Endothelial cell of umbilical vein (primary cell): ENCODE data around the gene TRAPPC10. TPM values are rescaled to one million over a fixed set of nuclear protein-coding genes. Genes with fewer than 3 reads are reported as not detected.

Experiments used
- BruUV-seq: library from RNA; stranded (reverse); fragments of 400-500 nt; replicated peaks from 2 replicates; lab custom pipeline; 2021; lab: Mats Ljungman, UMichigan
- CTCF ChIA-PET: fragments of 300-600, 350-600 bp; sonication (Branson Sonifier 250); formaldehyde crosslinking; loops from one replicate; lab custom pipeline; 2021; ENCODE audit warnings: antibody characterized with exemption, inconsistent platforms; lab: Charles Lee
- POLR2A ChIA-PET: fragments of 300-600, 350-600 bp; sonication (Branson Sonifier 250); formaldehyde crosslinking; loops from one replicate; lab custom pipeline; 2021; ENCODE audit warnings: antibody characterized with exemption, inconsistent platforms; lab: Charles Lee
- DNase-seq: peaks from one replicate; pipeline ENCODE4 v3.0.0-alpha.2; 2011; ENCODE audit warnings: low read depth, low spot score
- FAIRE-seq: peaks from 2 replicates; lab custom pipeline; 2011; peaks lifted over from hg19 to GRCh38; lab: Jason Lieb, UNC
- H2AFZ ChIP-seq: 2 replicates; pipeline ENCODE4 v1.6.0; 2012; ENCODE audit warnings: low read depth, low read length, control low read depth, inconsistent platforms
- H3K27ac ChIP-seq: 2 replicates; pipeline ENCODE4 v1.5.1; 2011; ENCODE audit warnings: low read depth, mild to moderate bottlenecking, control low read depth, low read length, moderate library complexity; ENCODE audit not compliant: insufficient read depth
- H3K27me3 ChIP-seq, 2 experiments: 2 replicates each; pipeline versions ENCODE4 v1.6.0 to v1.6.1; 2011; ENCODE audit warnings: low read length in 2 of 2, mixed read lengths in 1 of 2; ENCODE audit not compliant: control insufficient read depth in 2 of 2, insufficient read depth in 2 of 2
- H3K36me3 ChIP-seq, 2 experiments: 2 replicates in 1 of 2; 3 replicates in 1 of 2; pipeline ENCODE4 v1.5.1; 2011; ENCODE audit warnings: low read length in 2 of 2, mild to moderate bottlenecking in 1 of 2, moderate library complexity in 1 of 2; ENCODE audit not compliant: control insufficient read depth in 2 of 2, insufficient read depth in 2 of 2; ENCODE audit errors: extremely low read depth in 1 of 2
- H3K4me1 ChIP-seq: 3 replicates; pipeline ENCODE4 v1.5.1; 2011; ENCODE audit warnings: mild to moderate bottlenecking, low read length; ENCODE audit not compliant: control insufficient read depth, insufficient read depth; ENCODE audit errors: extremely low read depth
- H3K4me2 ChIP-seq: 2 replicates; pipeline ENCODE4 v1.6.1; 2011; ENCODE audit warnings: low read length, control low read depth, mixed read lengths; ENCODE audit not compliant: insufficient read depth
- H3K4me3 ChIP-seq, 3 experiments: fragments of 200-600 bp in 1 of 3; sonication (generic), shearing (Covaris generic) in 1 of 3; replicated peaks in 1 of 3; 2 replicates each; pipeline ENCODE4 v1.5.1; 2011 to 2016; ENCODE audit warnings: control low read depth in 3 of 3, low read length in 3 of 3, mild to moderate bottlenecking in 2 of 3, inconsistent platforms in 1 of 3, low read depth in 1 of 3, moderate library complexity in 1 of 3; ENCODE audit not compliant: insufficient read depth in 1 of 3
- H3K79me2 ChIP-seq: 2 replicates; pipeline ENCODE4 v1.6.0; 2012; ENCODE audit warnings: low read length, inconsistent platforms; ENCODE audit not compliant: control insufficient read depth, insufficient read depth
- H3K9ac ChIP-seq: replicated peaks from 2 replicates; pipeline ENCODE3; 2011; ENCODE audit warnings: low read length, control low read depth; ENCODE audit not compliant: insufficient read depth; ENCODE audit errors: extremely low read depth
- H3K9me1 ChIP-seq: replicated peaks from 3 replicates; pipeline ENCODE4 v1.6.0; 2011; ENCODE audit warnings: mild to moderate bottlenecking, low read length; ENCODE audit not compliant: control insufficient read depth, insufficient read depth; ENCODE audit errors: extremely low read depth
- H3K9me3 ChIP-seq: replicated peaks from 2 replicates; pipeline ENCODE4 v1.5.1; 2012; ENCODE audit warnings: low read length, inconsistent platforms; ENCODE audit not compliant: control insufficient read depth, insufficient read depth
- H4K20me1 ChIP-seq: replicated peaks from 2 replicates; pipeline ENCODE3; 2011; ENCODE audit warnings: mild to moderate bottlenecking, low read length; ENCODE audit not compliant: control insufficient read depth, insufficient read depth; ENCODE audit errors: extremely low read depth
- EZH2 ChIP-seq: IDR thresholded peaks from 2 replicates; pipeline ENCODE4 v1.6.1; 2012; ENCODE audit warnings: borderline replicate concordance, low read depth, mild to moderate bottlenecking, moderate library complexity, low read length, inconsistent platforms; ENCODE audit not compliant: severe bottlenecking
- FOS ChIP-seq: IDR thresholded peaks from 2 replicates; pipeline ENCODE4 v1.6.1; 2011; ENCODE audit warnings: mild to moderate bottlenecking, low read length, moderate library complexity, borderline replicate concordance; ENCODE audit not compliant: insufficient read depth
- GATA2 ChIP-seq: IDR thresholded peaks from 2 replicates; pipeline ENCODE4 v1.7.0; 2011; ENCODE audit warnings: low read depth, mild to moderate bottlenecking, moderate library complexity, mixed read lengths, low read length; ENCODE audit not compliant: insufficient read length, insufficient read depth
- JUN ChIP-seq: IDR thresholded peaks from 2 replicates; pipeline ENCODE4 v1.6.1; 2011; ENCODE audit warnings: borderline replicate concordance, low read depth; ENCODE audit not compliant: insufficient read length, insufficient read depth
- MAX ChIP-seq: IDR thresholded peaks from 2 replicates; pipeline ENCODE4 v1.6.1; 2011; ENCODE audit not compliant: insufficient read depth, insufficient read length
- MYC ChIP-seq: IDR thresholded peaks from one replicate; pipeline ENCODE4 v1.6.1; 2011; ENCODE audit warnings: mild to moderate bottlenecking, low read depth, low read length
- POLR2A ChIP-seq: IDR thresholded peaks from 2 replicates; pipeline ENCODE4 v1.6.1; 2012; ENCODE audit warnings: low read depth, mild to moderate bottlenecking, control low read depth, low read length
- dilution Hi-C: fragments of 300-500 bp; cut with MboI; formaldehyde crosslinking; loops from one replicate; pipeline ENCODE4 v1.15.0; 2019; ENCODE audit warnings: low sequenced_read_pairs; ENCODE audit not compliant: extremely low pct_ligation_motif_present
- intact Hi-C: fragments of 100-400 bp; cut with micrococcal nuclease; formaldehyde crosslinking; loops from one replicate; pipeline ENCODE4 v1.10.0; 2022
- polyA plus RNA-seq, 4 experiments: library from polyadenylated mRNA; depleted of rRNA in 3 of 4; stranded (reverse) in 3 of 4; unstranded in 1 of 4; fragments of >200 nt; gene quantifications; 2 replicates each; pipeline versions ENCODE4 v1.2.1 to v1.2.3, GENCODE V29; 2011 to 2012; ENCODE audit warnings: missing spikeins in 1 of 4
- total RNA-seq: library from RNA; stranded (reverse); gene quantifications from 2 replicates; pipeline ENCODE4 v1.2.3, GENCODE V29; 2021

TRAPPC10 gene
- total and polyA plus RNA-seq, 2 donors (not counting 3 experiments of a cell fraction or from before 2014, with no cell fraction given): 21.5 to 33.6 TPM

GRCh38 chr21:43984905-43985689 lies 27.0 kb upstream of the TRAPPC10 start:
- DNase-seq: no peak
- Histone ChIP-seq H3K4me2 (no peak overlapping the region), H3K36me3 (peaks cover 0 to 6% of the 10 kb centered on the region in 2 experiments), H3K9ac (no peak overlapping the region), H3K27ac (no peak overlapping the region), H3K79me2 (no peaks in the 10 kb centered on the region), H3K4me1 (no peaks in the 10 kb centered on the region), H2AFZ (no peak overlapping the region), H3K27me3 (peaks cover 3 to 4% of the 10 kb centered on the region in 2 experiments), H4K20me1 (no peaks in the 10 kb centered on the region), H3K4me3 (no peak overlapping the region), H3K9me1 (no peaks in the 10 kb centered on the region), H3K9me3 (no peaks in the 10 kb centered on the region)
- POLR2A ChIA-PET: no interaction called here
- intact Hi-C loops: no loop called here
- TF ChIP-seq FOS (no peak), JUN (no peak), POLR2A (no peak), MYC (no peak), MAX (no peak), EZH2 (no peak), GATA2 (no peak)
- BruUV-seq: no TSS peak
- dilution Hi-C loops: no loop called here
- FAIRE-seq: no peak
- CTCF ChIA-PET: interaction anchor here (0.9 kb wide), 1 partner anchor 29 kb away, joined by 3 read pairs; no protein-coding TSS in a partner anchor
